ENCODE data around the gene CACNA2D3. TPM values are rescaled to one million over a fixed set of nuclear protein-coding genes. Genes with fewer than 3 reads are reported as not detected.

CACNA2D3 gene
- total RNA-seq, 1 donor from 2014 or later, result 3.6 TPM

DNA sequence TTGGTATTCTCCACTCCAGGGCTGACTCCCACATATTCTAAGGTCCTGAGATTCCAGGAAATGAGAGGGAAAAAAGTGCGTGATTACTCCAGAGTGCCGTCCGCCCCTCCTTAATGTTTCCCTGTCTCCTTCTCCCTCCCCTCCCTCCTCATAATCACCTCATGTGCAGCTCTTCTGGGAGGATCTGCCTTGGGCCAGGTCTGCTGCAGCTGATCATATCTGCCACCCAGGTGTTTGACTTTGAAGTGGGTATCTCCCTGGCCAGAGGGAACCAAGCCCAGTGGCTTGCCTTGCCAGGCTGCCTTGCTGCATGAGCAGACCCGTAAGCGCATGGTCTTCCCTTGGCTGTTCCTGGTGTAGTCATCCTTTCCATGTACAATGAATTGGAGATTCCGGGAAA lies 833.6 kb downstream of the CACNA2D3 start:
- Histone ChIP-seq H3K27ac (no peak overlapping the region), H3K4me1 (no peaks in the 10 kb centered on the region), H3K36me3 (no peaks in the 10 kb centered on the region), H3K4me3 (no peak overlapping the region), H3K9me3 (no peaks in the 10 kb centered on the region), H3K27me3 (ENCODE audit: low read depth) (no peaks in the 10 kb centered on the region)
- no peak for TF ChIP-seq CTCF (IDR thresholded peaks at IDR 0.05)
- no peak for DNase-seq
- intact Hi-C loops (cut with DNase I), result loop anchor here (10.0 kb wide), 1 partner anchor 229 kb away; no protein-coding TSS in a partner anchor
- no peak for ATAC-seq

DNA sequence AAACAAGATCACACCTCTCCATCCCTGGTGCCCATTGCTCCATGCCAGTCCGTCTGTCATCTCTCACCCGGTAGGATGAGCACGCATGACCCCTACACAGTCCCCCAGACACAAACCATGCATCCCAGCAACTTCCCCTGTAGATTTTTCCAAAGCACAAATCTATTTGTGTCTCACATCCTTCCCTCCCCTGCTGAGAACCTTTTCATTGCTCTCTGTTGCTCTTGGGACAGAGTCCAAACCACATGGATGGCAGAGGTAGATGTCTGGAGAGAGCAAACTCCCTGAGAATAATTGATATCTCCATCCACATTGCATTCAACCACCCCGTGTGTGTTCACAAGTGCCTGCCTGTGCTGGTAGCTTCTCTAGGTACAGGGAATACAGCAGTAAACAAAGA lies 835.4 kb downstream of the CACNA2D3 start:
- no peaks in the 10 kb centered on the region for H3K36me3 ChIP-seq
- no peaks in the 10 kb centered on the region for H3K27me3 ChIP-seq (ENCODE audit: low read depth)
- no peak overlapping the region for H3K4me3 ChIP-seq
- H3K27ac ChIP-seq, result no peak overlapping the region
- no peaks in the 10 kb centered on the region for H3K9me3 ChIP-seq
- no peaks in the 10 kb centered on the region for H3K4me1 ChIP-seq
- DNase-seq (no peak), ATAC-seq (no peak)
- no peak for TF ChIP-seq CTCF (IDR thresholded peaks at IDR 0.05)
- intact Hi-C loops (cut with DNase I), result loop anchor here (10.0 kb wide), 1 partner anchor 227 kb away; no protein-coding TSS in a partner anchor

DNA sequence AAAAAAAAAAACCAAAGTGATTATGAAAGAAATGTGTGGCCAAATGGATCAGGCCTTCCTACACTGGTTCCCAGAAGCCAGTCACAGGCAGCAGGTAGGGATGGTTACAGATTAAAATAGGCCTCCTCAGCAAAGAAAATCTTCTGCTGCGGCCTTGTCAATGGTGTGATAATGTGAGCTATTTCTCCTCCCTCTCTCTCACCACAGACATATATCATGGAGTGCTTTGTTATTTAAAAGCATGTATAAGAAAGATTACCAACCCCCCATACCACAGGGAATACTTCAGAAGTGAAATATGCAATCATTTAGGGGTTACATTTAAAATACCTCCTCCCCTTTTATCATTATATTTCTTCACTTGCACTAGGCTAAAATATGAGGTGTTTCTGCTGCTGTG lies 837.7 kb downstream of the CACNA2D3 start:
- no peaks in the 10 kb centered on the region for H3K9me3 ChIP-seq
- intact Hi-C loops (cut with DNase I), result no loop called here
- no peaks in the 10 kb centered on the region for H3K36me3 ChIP-seq
- no peak overlapping the region for H3K4me3 ChIP-seq
- no peaks in the 10 kb centered on the region for H3K27me3 ChIP-seq (ENCODE audit: low read depth)
- no peaks in the 10 kb centered on the region for H3K4me1 ChIP-seq
- TF ChIP-seq CTCF (IDR thresholded peaks at IDR 0.05), result no peak
- ATAC-seq (no peak), DNase-seq (no peak)
- no peak overlapping the region for H3K27ac ChIP-seq

- H3K4me1 ChIP-seq, result no peaks in the 10 kb centered on the region
- no peak overlapping the region for H3K27ac ChIP-seq
- no peak for DNase-seq
- H3K9me3 ChIP-seq, result no peaks in the 10 kb centered on the region
- H3K4me3 ChIP-seq, result no peak overlapping the region
- no peaks in the 10 kb centered on the region for H3K36me3 ChIP-seq
- no peak for ATAC-seq
- TF ChIP-seq CTCF (IDR thresholded peaks at IDR 0.05), result no peak
- H3K27me3 ChIP-seq (ENCODE audit: low read depth), result no peaks in the 10 kb centered on the region
- intact Hi-C loops (cut with DNase I), result no loop called here
Observed at GRCh38 chr3:54960701-54961100, 838.3 kb downstream of the CACNA2D3 start.

- ATAC-seq, result no peak
- TF ChIP-seq CTCF (IDR thresholded peaks at IDR 0.05), result no peak
- intact Hi-C loops (cut with DNase I), result no loop called here
Observed at GRCh38 chr3:54962200-54962599, 839.8 kb downstream of the CACNA2D3 start.

DNA sequence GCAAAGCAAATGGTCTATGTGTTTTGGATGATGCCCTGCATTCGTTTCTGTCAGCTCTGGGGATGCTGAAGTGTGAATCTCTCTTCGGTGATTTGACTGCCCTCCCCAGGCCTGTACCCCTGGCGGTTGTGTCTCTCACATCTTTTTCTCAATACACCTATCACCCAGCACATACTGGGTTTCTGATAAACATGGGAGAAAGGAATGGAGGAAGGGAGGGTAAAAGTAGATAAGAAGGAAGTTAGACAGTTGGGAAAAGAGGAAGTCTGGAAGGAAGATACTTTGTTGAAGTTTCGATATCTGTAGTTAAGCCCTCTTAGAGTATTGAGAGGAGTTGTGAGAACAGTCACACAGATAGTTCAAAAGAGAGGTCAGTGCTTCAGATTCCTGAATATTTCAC lies 841.3 kb downstream of the CACNA2D3 start:
- Histone ChIP-seq H3K27me3 (ENCODE audit: low read depth) (no peaks in the 10 kb centered on the region), H3K4me3 (no peak overlapping the region), H3K36me3 (no peaks in the 10 kb centered on the region), H3K9me3 (no peaks in the 10 kb centered on the region), H3K4me1 (peaks cover 13% of the 10 kb centered on the region), H3K27ac (no peak overlapping the region)
- DNase-seq (no peak), ATAC-seq (no peak)
- TF ChIP-seq CTCF (IDR thresholded peaks at IDR 0.05), result no peak
- intact Hi-C loops (cut with DNase I), result no loop called here

More at GRCh38 chr3:54962200-54962599, 839.8 kb downstream of the CACNA2D3 start:
- no peaks in the 10 kb centered on the region for H3K27me3 ChIP-seq (ENCODE audit: low read depth)
- no peak for DNase-seq
- no peaks in the 10 kb centered on the region for H3K9me3 ChIP-seq
- H3K4me3 ChIP-seq, result no peak overlapping the region
- H3K27ac ChIP-seq, result no peak overlapping the region
- H3K36me3 ChIP-seq, result no peaks in the 10 kb centered on the region
- H3K4me1 ChIP-seq, result peaks cover 3% of the 10 kb centered on the region
